ENCODE measurements around the gene SMKR1.

Gene SMKR1

DNA sequence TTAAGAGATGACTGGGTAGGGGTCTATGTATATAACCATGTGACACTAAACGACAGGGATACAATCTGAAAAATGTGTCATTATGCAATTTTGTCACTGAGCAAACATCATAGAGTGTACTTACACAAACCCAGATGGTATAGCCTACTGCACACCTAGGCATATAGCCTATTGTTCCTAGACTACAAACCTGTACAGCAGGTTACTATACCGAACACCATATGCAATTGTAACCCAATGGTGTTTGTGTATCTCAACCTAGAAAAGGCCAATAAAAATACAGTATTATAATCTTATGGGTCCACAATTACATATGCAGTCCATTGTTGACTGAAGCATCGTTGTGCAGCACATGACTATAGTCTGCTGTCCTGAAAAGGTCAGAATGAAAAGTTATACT is 45.2 kb upstream of the SMKR1 start:
- TF ChIP-seq, protein P1, sequence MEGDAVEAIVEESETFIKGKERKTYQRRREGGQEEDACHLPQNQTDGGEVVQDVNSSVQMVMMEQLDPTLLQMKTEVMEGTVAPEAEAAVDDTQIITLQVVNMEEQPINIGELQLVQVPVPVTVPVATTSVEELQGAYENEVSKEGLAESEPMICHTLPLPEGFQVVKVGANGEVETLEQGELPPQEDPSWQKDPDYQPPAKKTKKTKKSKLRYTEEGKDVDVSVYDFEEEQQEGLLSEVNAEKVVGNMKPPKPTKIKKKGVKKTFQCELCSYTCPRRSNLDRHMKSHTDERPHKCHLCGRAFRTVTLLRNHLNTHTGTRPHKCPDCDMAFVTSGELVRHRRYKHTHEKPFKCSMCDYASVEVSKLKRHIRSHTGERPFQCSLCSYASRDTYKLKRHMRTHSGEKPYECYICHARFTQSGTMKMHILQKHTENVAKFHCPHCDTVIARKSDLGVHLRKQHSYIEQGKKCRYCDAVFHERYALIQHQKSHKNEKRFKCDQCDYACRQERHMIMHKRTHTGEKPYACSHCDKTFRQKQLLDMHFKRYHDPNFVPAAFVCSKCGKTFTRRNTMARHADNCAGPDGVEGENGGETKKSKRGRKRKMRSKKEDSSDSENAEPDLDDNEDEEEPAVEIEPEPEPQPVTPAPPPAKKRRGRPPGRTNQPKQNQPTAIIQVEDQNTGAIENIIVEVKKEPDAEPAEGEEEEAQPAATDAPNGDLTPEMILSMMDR (IDR thresholded peaks at IDR 0.05; ENCODE audit: unreplicated experiment in 3 of 3): no peak
- Mint-ChIP-seq H3K9me3 (no peaks in the 10 kb centered on the region), H3K4me3 (no peak overlapping the region), H3K36me3 (ENCODE audit: low read depth) (peaks cover 16% of the 10 kb centered on the region), H3K4me1 (no peaks in the 10 kb centered on the region), H3K27ac (no peak overlapping the region), H3K27me3 (ENCODE audit: low read depth) (no peaks in the 10 kb centered on the region)

DNA sequence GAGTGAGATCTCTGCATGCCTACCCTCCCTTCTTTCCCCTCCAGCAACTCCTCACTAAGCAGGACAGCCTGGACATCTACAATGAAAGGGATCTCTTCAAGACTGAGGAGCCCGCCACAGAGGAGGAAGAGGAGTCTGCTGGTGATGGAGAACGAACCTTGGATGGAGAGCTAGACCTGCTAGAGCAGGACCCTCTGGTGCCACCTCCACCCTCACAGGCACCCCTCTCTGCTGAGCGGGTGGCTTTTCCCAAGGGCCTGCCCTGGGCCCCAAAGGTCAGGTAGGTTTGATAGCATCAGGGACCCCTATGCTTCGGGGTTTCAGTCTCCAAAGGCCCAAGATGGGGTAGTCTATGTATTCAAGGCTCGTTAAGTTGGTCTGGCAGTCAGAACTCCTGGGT is 44.2 kb upstream of the SMKR1 start:
- Mint-ChIP-seq H3K4me1 (no peaks in the 10 kb centered on the region), H3K36me3 (ENCODE audit: low read depth) (peaks cover 12% of the 10 kb centered on the region), H3K27ac (no peak overlapping the region), H3K27me3 (ENCODE audit: low read depth) (no peaks in the 10 kb centered on the region), H3K4me3 (no peak overlapping the region), H3K9me3 (no peaks in the 10 kb centered on the region)
- TF ChIP-seq, protein P1 (IDR thresholded peaks at IDR 0.05; ENCODE audit: unreplicated experiment in 3 of 3): no peak

DNA sequence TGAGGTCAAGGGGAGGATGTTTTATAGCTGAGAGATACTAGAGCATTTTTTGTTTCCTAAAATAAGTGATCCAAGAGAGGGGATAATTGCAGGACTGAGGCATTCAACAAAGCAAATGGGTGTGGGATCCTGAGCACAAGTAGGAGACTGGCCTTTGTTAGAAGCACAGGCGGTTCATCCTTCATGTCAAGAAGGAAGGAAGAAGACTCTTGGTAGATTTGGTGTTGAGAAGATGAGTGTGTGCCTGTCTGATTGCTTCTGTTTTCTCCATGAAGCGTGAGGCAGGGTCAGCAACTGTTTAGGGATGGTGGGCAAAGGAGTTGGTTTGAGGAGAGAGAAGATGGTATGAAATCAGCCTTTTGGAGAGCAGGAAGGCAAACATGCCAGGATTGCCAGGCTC is 40.5 kb upstream of the SMKR1 start:
- H3K9me3 Mint-ChIP-seq: no peaks in the 10 kb centered on the region
- no peaks in the 10 kb centered on the region for H3K27me3 Mint-ChIP-seq (ENCODE audit: low read depth)
- no peaks in the 10 kb centered on the region for H3K4me1 Mint-ChIP-seq
- H3K4me3 Mint-ChIP-seq: no peak overlapping the region
- TF ChIP-seq, protein P1 (IDR thresholded peaks at IDR 0.05; ENCODE audit: unreplicated experiment in 3 of 3): no peak
- H3K36me3 Mint-ChIP-seq (ENCODE audit: low read depth): peaks cover 7% of the 10 kb centered on the region
- no peak overlapping the region for H3K27ac Mint-ChIP-seq

DNA sequence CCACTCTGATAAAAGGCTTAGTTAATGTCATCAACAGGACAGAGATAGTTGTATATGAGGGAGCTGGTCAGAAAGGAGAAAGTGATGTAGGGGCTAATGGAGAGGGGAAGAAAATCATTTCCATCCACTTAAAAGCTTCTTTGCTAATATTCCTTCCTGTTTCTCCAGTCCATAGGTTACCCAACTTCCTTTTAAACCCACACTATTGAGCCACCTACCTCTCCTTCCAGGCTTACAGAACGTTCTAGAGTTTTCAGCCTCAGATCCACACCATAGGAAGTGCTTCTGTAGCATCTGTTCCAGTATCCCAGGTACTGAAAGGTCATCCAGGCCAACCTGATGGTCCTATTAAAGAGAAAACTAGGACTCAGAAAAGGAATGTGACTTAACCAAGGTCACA is 39.9 kb upstream of the SMKR1 start:
- Mint-ChIP-seq H3K4me1 (no peaks in the 10 kb centered on the region), H3K36me3 (ENCODE audit: low read depth) (peaks cover 7% of the 10 kb centered on the region), H3K4me3 (no peak overlapping the region), H3K27me3 (ENCODE audit: low read depth) (no peaks in the 10 kb centered on the region), H3K9me3 (no peaks in the 10 kb centered on the region), H3K27ac (no peak overlapping the region)
- TF ChIP-seq, protein P1 (IDR thresholded peaks at IDR 0.05; ENCODE audit: unreplicated experiment in 3 of 3): no peak

DNA sequence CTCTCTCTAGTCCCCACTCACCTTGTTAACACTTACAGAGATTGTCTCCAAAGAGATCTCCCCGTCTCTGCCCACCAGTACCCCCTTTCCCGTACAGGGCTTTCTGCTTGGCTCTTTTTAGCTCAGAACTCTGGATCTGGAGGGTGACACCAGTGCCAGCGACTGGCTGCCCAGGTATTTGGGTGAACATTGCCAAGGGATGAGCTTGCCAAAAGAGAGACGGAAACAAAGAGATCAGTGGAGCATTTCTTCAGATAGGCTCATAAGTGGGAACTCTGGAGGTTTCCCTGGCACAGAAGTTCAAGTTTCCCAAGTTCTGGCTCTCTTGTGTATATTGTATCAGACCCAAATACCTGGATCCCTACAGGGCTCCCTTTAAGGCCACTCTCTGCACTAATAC is 38.1 kb upstream of the SMKR1 start:
- H3K4me1 Mint-ChIP-seq: no peaks in the 10 kb centered on the region
- no peak overlapping the region for H3K27ac Mint-ChIP-seq
- peaks cover under 1% of the 10 kb centered on the region for H3K36me3 Mint-ChIP-seq (ENCODE audit: low read depth)
- H3K27me3 Mint-ChIP-seq (ENCODE audit: low read depth): no peaks in the 10 kb centered on the region
- TF ChIP-seq, protein P1 (IDR thresholded peaks at IDR 0.05; ENCODE audit: unreplicated experiment in 3 of 3): no peak
- no peak overlapping the region for H3K4me3 Mint-ChIP-seq
- H3K9me3 Mint-ChIP-seq: no peaks in the 10 kb centered on the region

DNA sequence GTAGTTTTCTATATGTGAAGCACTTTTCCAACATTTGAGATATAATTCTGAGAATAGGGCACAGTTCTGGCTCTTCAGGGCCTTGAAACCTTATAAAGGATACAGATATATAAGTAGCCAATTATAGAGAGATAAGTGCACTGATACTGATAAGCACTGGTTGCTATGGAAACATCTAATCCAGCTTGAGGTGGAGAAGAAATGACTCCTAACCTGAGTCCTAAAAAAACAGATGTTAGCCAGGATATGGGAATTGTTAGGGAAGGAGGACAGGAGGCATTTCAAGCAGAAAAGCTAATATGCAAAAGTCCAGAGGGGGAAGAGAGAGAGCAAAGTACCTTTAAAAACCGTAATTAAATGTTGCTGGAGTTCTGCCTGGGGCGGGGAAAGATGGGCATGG is 37.3 kb upstream of the SMKR1 start:
- H3K4me1 Mint-ChIP-seq: no peaks in the 10 kb centered on the region
- no peaks in the 10 kb centered on the region for H3K36me3 Mint-ChIP-seq (ENCODE audit: low read depth)
- no peak overlapping the region for H3K27ac Mint-ChIP-seq
- no peak overlapping the region for H3K4me3 Mint-ChIP-seq
- H3K27me3 Mint-ChIP-seq (ENCODE audit: low read depth): peaks cover 3% of the 10 kb centered on the region
- H3K9me3 Mint-ChIP-seq: no peaks in the 10 kb centered on the region
- TF ChIP-seq, protein P1 (IDR thresholded peaks at IDR 0.05; ENCODE audit: unreplicated experiment in 3 of 3): no peak

Measured in nephron (organoid).